Smooth muscle cell of the pulmonary artery (primary cell): ENCODE measurements around the gene TUBG2. TPM values are rescaled to one million over a fixed set of nuclear protein-coding genes. Genes with fewer than 3 reads are reported as not detected.

Source experiments
- total RNA-seq: library from RNA; depleted of rRNA; stranded (reverse); fragments of >200 nt; gene quantifications from 2 replicates; pipeline ENCODE4 v1.2.3, GENCODE V29; 2014

The TUBG2 gene
- 12.0 and 15.6 TPM in 2 replicates for total RNA-seq

DNA sequence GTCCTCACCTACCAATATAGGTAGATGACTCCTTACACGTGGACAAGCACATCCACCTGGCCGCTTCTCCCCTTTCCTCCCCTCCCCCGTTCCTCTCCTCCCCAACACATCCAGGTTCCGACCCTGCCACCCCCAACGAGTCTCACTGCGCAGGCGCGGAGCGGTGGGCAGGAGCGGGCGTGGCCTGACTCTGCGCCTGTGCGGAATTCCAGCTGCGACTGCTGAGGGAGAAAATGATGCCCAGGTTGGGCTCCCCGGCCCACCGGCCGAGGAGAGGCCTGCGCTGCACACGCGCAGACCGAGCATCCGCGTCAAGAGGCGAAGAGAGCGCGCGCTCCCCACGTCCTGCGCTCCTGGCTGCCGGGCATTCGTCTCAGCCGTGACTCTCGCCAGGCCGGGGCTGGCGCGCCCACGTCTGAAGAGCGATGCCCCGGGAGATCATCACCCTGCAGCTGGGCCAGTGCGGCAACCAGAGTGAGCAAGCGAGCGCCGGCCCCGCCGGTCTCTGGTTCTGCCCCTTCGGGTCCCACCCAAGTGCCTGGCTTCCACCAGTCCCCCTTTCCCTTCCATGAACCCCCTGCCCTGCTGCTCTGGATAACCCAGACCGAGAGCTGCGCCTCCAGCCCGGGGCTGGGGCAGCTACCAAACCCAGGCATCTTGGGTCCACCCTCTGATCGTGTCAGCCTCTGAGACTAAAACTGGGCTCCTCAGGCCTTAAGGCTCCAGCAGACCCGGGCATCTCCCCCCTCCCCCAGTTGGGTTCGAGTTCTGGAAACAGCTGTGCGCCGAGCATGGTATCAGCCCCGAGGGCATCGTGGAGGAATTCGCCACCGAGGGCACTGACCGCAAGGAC, at the start of gene TUBG2:
TUBG2 (plus strand) TSS at position 206 of the 853 bp plus-strand sequence; CDS start at position 426, 220 bp downstream.

DNA sequence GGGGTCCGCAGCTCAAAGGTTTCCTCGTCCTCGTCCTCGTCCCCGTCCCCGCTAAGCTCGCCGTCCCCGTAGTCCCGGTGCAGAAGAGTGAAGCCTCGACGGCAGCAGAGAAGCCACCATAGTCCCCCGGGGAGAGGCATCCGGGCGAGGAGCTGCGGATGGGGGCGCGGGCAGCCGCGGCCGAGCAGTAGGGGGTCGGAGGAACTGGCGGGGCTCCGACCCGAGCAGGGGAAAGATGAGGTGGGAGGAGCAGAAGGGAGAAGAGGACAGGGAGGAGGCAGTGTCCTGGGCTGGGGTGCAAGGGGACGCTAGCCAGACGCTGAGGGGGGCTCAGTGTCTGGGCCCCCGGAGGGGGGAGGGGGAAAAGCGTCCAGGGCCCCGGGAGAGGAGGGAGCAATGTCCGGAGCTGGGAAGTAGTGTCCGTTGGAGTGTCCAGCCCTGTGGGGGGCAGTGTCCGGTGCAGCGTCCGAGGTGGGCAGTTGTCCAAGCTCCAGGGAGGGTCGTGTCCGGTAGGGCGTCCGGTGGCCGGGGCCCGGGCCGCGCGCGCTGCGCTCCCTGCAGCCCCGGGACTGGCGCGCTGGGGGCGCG, 17.4 kb downstream of the TUBG2 start, which contains the start of gene PLEKHH3:
PLEKHH3 (minus strand) TSS at position 571 of the 588 bp plus-strand sequence; CDS start at position 140, 431 bp downstream.

DNA sequence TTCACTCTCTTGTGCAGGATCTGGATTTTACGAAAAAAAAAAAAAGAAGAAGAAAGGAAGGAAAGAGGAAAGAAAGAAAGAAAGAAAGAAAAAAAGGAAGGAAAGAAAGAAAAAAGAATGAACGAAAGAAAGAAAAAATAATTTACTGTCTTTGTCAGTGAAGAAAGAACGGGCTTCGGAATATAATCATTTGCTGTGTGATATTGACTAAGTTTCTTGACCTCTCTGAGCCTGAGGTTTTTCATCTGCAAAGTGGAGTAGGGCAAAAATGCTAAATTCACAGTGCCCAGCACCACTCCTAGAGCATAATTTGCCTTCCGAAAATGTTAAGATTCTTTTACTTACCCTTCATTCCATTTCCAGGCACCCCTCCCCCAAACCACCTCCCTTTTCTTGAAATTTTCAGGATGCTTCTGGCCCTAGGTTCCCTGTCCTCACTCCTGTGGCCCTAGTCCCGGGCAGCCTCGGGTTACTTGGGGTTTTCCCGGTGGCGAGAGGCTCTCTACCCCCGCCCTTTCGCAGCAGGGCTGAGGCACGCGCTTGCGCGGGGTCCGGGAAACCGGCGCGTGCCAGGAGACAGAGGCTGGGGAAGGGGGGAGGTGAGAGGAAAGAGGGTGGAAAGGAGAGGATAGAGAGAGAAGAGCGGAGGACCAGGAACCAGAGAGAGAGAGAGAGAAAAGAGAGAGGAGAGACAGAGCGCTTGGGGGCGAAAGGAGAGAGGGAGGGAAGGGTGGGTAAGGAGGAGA, 23.1 kb downstream of the TUBG2 start, which contains the start of gene CNTNAP1:
CNTNAP1 (plus strand) TSS at position 556 of the 746 bp plus-strand sequence. CDS start 299 bp downstream, outside the sequence.

Other genes with a start within 250 kb of the TUBG2 start
- gene CAVIN1, start 236.0 kb upstream of the TUBG2 start, total RNA-seq = 538 and 866 TPM in 2 replicates
- 98.5 and 104 TPM in 2 replicates for gene ATP6V0A1, start 200.4 kb upstream of the TUBG2 start, total RNA-seq
- gene NAGLU, start 123.0 kb upstream of the TUBG2 start, total RNA-seq = 68.0 and 69.1 TPM in 2 replicates
- gene HSD17B1, start 106.4 kb upstream of the TUBG2 start, total RNA-seq = 2.0 and 5.7 TPM in 2 replicates
- 24.2 and 31.5 TPM in 2 replicates for gene COASY, start 97.1 kb upstream of the TUBG2 start, total RNA-seq
- gene MLX, start 92.2 kb upstream of the TUBG2 start, total RNA-seq = 37.1 and 42.2 TPM in 2 replicates
- 3.7 and 4.3 TPM in 2 replicates for gene PSMC3IP, start 81.6 kb upstream of the TUBG2 start, total RNA-seq
- gene RETREG3, start 49.9 kb upstream of the TUBG2 start, total RNA-seq = 58.5 and 62.9 TPM in 2 replicates
- gene TUBG1, start 49.6 kb upstream of the TUBG2 start, total RNA-seq = 23.8 and 37.4 TPM in 2 replicates
- 16.9 and 23.8 TPM in 2 replicates for gene PLEKHH3, start 17.7 kb downstream of the TUBG2 start, total RNA-seq
- gene CCR10, start 22.6 kb downstream of the TUBG2 start, total RNA-seq = 2.9 and 6.0 TPM in 2 replicates
- 57.2 and 112 TPM in 2 replicates for gene CNTNAP1, start 23.2 kb downstream of the TUBG2 start, total RNA-seq
- gene EZH1, start 85.8 kb downstream of the TUBG2 start, total RNA-seq = 20.6 and 21.3 TPM in 2 replicates
- gene RAMP2, start 101.9 kb downstream of the TUBG2 start, total RNA-seq = 0.13 and 0.46 TPM in 2 replicates
- 44.1 and 44.4 TPM in 2 replicates for gene VPS25, start 114.2 kb downstream of the TUBG2 start, total RNA-seq
- gene WNK4, start 121.3 kb downstream of the TUBG2 start, total RNA-seq = 0.20 and 0.79 TPM in 2 replicates
- 41.7 and 50.0 TPM in 2 replicates for gene COA3, start 139.4 kb downstream of the TUBG2 start, total RNA-seq
- 0.07 and 0.36 TPM in 2 replicates for gene CNTD1, start 139.6 kb downstream of the TUBG2 start, total RNA-seq
- 94.1 and 99.6 TPM in 2 replicates for gene BECN1, start 165.0 kb downstream of the TUBG2 start, total RNA-seq
- 60.6 and 62.2 TPM in 2 replicates for gene PSME3, start 174.1 kb downstream of the TUBG2 start, total RNA-seq
- gene AOC2, start 185.3 kb downstream of the TUBG2 start, total RNA-seq = 0.79 and 0.85 TPM in 2 replicates
- 1.3 and 5.9 TPM in 2 replicates for gene AOC3, start 191.9 kb downstream of the TUBG2 start, total RNA-seq
- not detected in 2 replicates for gene G6PC1, start 241.5 kb downstream of the TUBG2 start, total RNA-seq